ENCODE results near the gene ZNF830.

ZNF830 gene

DNA sequence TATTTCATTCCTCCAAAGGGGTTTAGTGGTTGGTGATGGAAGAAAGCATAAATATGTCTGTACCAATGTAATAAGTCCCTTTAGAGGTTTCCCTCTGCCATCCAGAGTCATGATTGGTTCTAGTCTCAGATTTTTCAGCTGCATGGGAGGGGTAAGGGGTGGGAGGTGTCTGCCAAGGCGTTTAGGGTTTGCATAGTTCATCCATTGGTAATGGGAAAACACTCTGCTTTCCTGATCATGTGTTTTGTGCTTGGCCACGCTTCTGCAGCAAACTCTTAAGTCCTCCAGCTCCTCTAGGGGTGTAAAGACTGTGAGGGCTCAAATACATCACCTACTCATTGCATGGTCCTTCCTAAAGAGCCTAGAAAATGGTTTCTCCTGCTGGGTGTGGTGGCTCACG, 48.8 kb downstream of the ZNF830 start (continued):
- no peak for TF ChIP-seq ZNF70 (CRISPR knock-in tag; IDR thresholded peaks at IDR 0.05)
- no peak for TF ChIP-seq SNAI2 (CRISPR knock-in tag; IDR thresholded peaks at IDR 0.05)
- TF ChIP-seq CREB5 (CRISPR knock-in tag; IDR thresholded peaks at IDR 0.05; ENCODE audit: low read depth), result no peak
- TF ChIP-seq GLIS3 (CRISPR knock-in tag; IDR thresholded peaks at IDR 0.05), result no peak

- ATAC-seq, result no peak
- no peak for TF ChIP-seq ARNTL (CRISPR knock-in tag; IDR thresholded peaks at IDR 0.05; ENCODE audit: borderline replicate concordance, low read depth)
- no peak for TF ChIP-seq GLIS3 (CRISPR knock-in tag; IDR thresholded peaks at IDR 0.05)
- no peak for TF ChIP-seq ZNF565 (CRISPR knock-in tag; conservative IDR thresholded peaks at IDR 0.05; ENCODE audit: low read depth)
- TF ChIP-seq ISL1 (CRISPR knock-in tag; IDR thresholded peaks at IDR 0.05), result no peak
- no peak for TF ChIP-seq RARB (CRISPR knock-in tag; IDR thresholded peaks at IDR 0.05)
- TF ChIP-seq OSR1 (CRISPR knock-in tag; IDR thresholded peaks at IDR 0.05), result no peak
- no peak for TF ChIP-seq PPARA (CRISPR knock-in tag; IDR thresholded peaks at IDR 0.05; ENCODE audit: borderline replicate concordance)
- TF ChIP-seq ZFP30 (CRISPR knock-in tag; IDR thresholded peaks at IDR 0.05), result no peak
- no peak for TF ChIP-seq ZC3H10 (CRISPR knock-in tag; IDR thresholded peaks at IDR 0.05)
- TF ChIP-seq, protein P1, sequence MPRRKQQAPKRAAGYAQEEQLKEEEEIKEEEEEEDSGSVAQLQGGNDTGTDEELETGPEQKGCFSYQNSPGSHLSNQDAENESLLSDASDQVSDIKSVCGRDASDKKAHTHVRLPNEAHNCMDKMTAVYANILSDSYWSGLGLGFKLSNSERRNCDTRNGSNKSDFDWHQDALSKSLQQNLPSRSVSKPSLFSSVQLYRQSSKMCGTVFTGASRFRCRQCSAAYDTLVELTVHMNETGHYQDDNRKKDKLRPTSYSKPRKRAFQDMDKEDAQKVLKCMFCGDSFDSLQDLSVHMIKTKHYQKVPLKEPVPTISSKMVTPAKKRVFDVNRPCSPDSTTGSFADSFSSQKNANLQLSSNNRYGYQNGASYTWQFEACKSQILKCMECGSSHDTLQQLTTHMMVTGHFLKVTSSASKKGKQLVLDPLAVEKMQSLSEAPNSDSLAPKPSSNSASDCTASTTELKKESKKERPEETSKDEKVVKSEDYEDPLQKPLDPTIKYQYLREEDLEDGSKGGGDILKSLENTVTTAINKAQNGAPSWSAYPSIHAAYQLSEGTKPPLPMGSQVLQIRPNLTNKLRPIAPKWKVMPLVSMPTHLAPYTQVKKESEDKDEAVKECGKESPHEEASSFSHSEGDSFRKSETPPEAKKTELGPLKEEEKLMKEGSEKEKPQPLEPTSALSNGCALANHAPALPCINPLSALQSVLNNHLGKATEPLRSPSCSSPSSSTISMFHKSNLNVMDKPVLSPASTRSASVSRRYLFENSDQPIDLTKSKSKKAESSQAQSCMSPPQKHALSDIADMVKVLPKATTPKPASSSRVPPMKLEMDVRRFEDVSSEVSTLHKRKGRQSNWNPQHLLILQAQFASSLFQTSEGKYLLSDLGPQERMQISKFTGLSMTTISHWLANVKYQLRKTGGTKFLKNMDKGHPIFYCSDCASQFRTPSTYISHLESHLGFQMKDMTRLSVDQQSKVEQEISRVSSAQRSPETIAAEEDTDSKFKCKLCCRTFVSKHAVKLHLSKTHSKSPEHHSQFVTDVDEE (CRISPR knock-in tag; IDR thresholded peaks at IDR 0.05), result no peak
- TF ChIP-seq ZNF8 (CRISPR knock-in tag; IDR thresholded peaks at IDR 0.05), result no peak
- no peak for TF ChIP-seq ESRRG (CRISPR knock-in tag; IDR thresholded peaks at IDR 0.05)
- TF ChIP-seq CSDC2 (CRISPR knock-in tag; IDR thresholded peaks at IDR 0.05), result no peak
- no peak for TF ChIP-seq ZNF70 (CRISPR knock-in tag; IDR thresholded peaks at IDR 0.05)
- no peak for TF ChIP-seq SNAI2 (CRISPR knock-in tag; IDR thresholded peaks at IDR 0.05)
- no peak for TF ChIP-seq BACH2 (CRISPR knock-in tag; IDR thresholded peaks at IDR 0.05; ENCODE audit: borderline replicate concordance)
- TF ChIP-seq, protein P2, sequence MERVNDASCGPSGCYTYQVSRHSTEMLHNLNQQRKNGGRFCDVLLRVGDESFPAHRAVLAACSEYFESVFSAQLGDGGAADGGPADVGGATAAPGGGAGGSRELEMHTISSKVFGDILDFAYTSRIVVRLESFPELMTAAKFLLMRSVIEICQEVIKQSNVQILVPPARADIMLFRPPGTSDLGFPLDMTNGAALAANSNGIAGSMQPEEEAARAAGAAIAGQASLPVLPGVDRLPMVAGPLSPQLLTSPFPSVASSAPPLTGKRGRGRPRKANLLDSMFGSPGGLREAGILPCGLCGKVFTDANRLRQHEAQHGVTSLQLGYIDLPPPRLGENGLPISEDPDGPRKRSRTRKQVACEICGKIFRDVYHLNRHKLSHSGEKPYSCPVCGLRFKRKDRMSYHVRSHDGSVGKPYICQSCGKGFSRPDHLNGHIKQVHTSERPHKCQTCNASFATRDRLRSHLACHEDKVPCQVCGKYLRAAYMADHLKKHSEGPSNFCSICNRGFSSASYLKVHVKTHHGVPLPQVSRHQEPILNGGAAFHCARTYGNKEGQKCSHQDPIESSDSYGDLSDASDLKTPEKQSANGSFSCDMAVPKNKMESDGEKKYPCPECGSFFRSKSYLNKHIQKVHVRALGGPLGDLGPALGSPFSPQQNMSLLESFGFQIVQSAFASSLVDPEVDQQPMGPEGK (CRISPR knock-in tag; IDR thresholded peaks at IDR 0.05; ENCODE audit: borderline replicate concordance), result no peak
Observed at GRCh38 chr17:35011671-35012216, 50.4 kb downstream of the ZNF830 start.
